ENCODE measurements around the gene OSBPL10.

DNA sequence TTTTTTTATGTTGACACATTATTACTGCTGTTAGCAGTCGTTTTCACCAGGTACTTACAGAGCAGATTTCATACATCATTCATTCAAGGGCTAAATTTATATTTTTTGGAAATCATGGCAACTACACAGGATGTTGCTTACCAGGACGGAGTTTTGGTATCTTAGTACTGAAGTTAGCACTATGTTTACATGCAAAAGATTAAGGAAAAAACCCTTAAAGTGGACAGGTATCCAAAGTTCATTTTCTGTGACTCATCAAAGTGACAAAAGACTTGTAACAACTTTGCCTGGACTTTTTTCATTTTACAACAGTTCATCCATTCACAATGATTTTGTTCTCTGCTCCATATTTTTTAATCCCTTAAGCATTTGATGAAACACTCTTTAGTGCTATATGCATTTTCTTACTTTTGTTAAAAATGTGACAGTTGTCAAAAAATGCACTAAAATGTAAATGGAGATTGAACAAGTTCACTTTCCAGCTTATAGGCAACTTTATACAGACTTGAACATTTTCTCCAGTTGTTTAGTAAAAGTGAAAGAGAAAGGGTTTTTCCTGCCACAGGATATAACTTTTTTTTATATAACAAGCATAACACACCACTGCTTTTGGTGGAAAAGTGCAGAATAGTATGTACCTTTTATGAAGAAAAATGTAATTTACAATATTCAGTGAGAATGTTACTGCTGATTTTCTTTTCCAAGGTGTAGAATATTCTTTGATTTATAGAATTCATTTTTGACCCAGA is 344.2 kb downstream of the OSBPL10 start:
- TF ChIP-seq, protein P1, sequence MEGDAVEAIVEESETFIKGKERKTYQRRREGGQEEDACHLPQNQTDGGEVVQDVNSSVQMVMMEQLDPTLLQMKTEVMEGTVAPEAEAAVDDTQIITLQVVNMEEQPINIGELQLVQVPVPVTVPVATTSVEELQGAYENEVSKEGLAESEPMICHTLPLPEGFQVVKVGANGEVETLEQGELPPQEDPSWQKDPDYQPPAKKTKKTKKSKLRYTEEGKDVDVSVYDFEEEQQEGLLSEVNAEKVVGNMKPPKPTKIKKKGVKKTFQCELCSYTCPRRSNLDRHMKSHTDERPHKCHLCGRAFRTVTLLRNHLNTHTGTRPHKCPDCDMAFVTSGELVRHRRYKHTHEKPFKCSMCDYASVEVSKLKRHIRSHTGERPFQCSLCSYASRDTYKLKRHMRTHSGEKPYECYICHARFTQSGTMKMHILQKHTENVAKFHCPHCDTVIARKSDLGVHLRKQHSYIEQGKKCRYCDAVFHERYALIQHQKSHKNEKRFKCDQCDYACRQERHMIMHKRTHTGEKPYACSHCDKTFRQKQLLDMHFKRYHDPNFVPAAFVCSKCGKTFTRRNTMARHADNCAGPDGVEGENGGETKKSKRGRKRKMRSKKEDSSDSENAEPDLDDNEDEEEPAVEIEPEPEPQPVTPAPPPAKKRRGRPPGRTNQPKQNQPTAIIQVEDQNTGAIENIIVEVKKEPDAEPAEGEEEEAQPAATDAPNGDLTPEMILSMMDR (IDR thresholded peaks at IDR 0.05) = no peak
- TF ChIP-seq POLR2A (IDR thresholded peaks at IDR 0.05) = no peak
